HCT116 (cell line): ENCODE data around the gene CNDP1. TPM values are rescaled to one million over a fixed set of nuclear protein-coding genes. Genes with fewer than 3 reads are reported as not detected.

Experiments used
- ATAC-seq: fragments of 200-7000 bp; cut with Tn5 transposase; 2 replicates; pipeline ENCODE4 v1.9.1; 2020; ENCODE audit warnings: mild to moderate bottlenecking, moderate library complexity
- BruUV-seq: library from RNA; stranded (reverse); fragments of 400-500 nt; replicated peaks from 2 replicates; lab custom pipeline; 2021; lab: Mats Ljungman, UMichigan
- CTCF ChIA-PET: fragments of 300-600 bp; sonication (Branson Sonifier 250); formaldehyde crosslinking; loops from one replicate; lab custom pipeline; 2021; ENCODE audit warnings: antibody characterized with exemption; lab: Charles Lee
- POLR2A ChIA-PET: fragments of 300-600, 350-600 bp; sonication (Branson Sonifier 250); formaldehyde crosslinking; loops from one replicate; lab custom pipeline; 2021; ENCODE audit warnings: antibody characterized with exemption; lab: Charles Lee
- RAD21 ChIA-PET, 2 experiments: fragments of 300-600 bp; sonication (Branson Sonifier 250); formaldehyde crosslinking; loops; one replicate each; lab custom pipeline; 2023; ENCODE audit warnings: low total read pairs in 2 of 2; ENCODE audit not compliant: uncharacterized antibody in 2 of 2, unreplicated experiment in 2 of 2, low non-redundant PET in 1 of 2; lab: Charles Lee
- DNase-seq: peaks from one replicate; pipeline ENCODE4 v3.0.0-alpha.2; 2010; ENCODE audit warnings: low read depth, low spot score
- H2AFZ ChIP-seq: fragments of 200-600 bp; shearing (Covaris generic), sonication (generic); 2 replicates; pipeline ENCODE4 v1.6.1; 2017; ENCODE audit warnings: low read depth, mixed run types, mixed read lengths, antibody characterized with exemption, low read length; ENCODE audit not compliant: poor library complexity, severe bottlenecking
- H3K27ac ChIP-seq: 2 replicates; pipeline ENCODE4 v1.5.1; 2012; ENCODE audit warnings: low read depth, low read length
- H3K27me3 ChIP-seq: fragments of 200-600 bp; sonication (generic); 2 replicates; pipeline ENCODE4 v1.6.1; 2016; ENCODE audit warnings: mixed run types, low read length, mixed read lengths; ENCODE audit not compliant: insufficient read depth
- H3K36me3 ChIP-seq, 2 experiments: fragments of 200-500 bp in 1 of 2; fragments of 200-600 bp in 1 of 2; sonication (Bioruptor generic) in 1 of 2; sonication (generic) in 1 of 2; 2 replicates each; pipeline versions ENCODE4 v1.5.1 to v1.6.1; 2014 to 2016; ENCODE audit warnings: low read length in 2 of 2, inconsistent platforms in 1 of 2, mixed read lengths in 1 of 2, mixed run types in 1 of 2; ENCODE audit not compliant: insufficient read depth in 2 of 2, control insufficient read depth in 1 of 2
- H3K4me1 ChIP-seq, 2 experiments: fragments of 200-600 bp in 1 of 2; sonication (generic) in 1 of 2; 2 replicates each; pipeline versions ENCODE4 v1.5.1 to v1.6.1; 2012 to 2017; ENCODE audit warnings: low read length in 2 of 2, inconsistent platforms in 1 of 2, mild to moderate bottlenecking in 1 of 2, mixed read lengths in 1 of 2, mixed run types in 1 of 2, moderate library complexity in 1 of 2; ENCODE audit not compliant: insufficient read depth in 2 of 2, control insufficient read depth in 1 of 2
- H3K4me2 ChIP-seq: fragments of 200-600 bp; sonication (generic); 2 replicates; pipeline ENCODE4 v1.6.1; 2017; ENCODE audit warnings: mixed run types, low read length, mixed read lengths
- H3K4me3 ChIP-seq, 2 experiments: fragments of 200-600 bp in 1 of 2; sonication (generic) in 1 of 2; replicated peaks in 1 of 2; 2 replicates each; pipeline ENCODE4 v1.5.1; 2011 to 2016; ENCODE audit warnings: low read length in 2 of 2, control low read depth in 1 of 2, low read depth in 1 of 2, mild to moderate bottlenecking in 1 of 2, mixed read lengths in 1 of 2, mixed run types in 1 of 2
- H3K79me2 ChIP-seq: fragments of 200-600 bp; sonication (generic); 2 replicates; pipeline ENCODE4 v1.6.1; 2017; ENCODE audit warnings: mild to moderate bottlenecking, mixed run types, low read length, moderate library complexity, mixed read lengths; ENCODE audit not compliant: insufficient read depth
- H3K9ac ChIP-seq: fragments of 200-600 bp; sonication (generic); 2 replicates; pipeline ENCODE4 v1.6.1; 2016; ENCODE audit warnings: low read length, mixed read lengths
- H3K9me2 ChIP-seq: fragments of 200-600 bp; sonication (generic), shearing (Covaris generic); 2 replicates; pipeline ENCODE4 v1.6.1; 2017; ENCODE audit warnings: mixed run types, mild to moderate bottlenecking, moderate library complexity; ENCODE audit not compliant: insufficient read depth
- H3K9me3 ChIP-seq, 2 experiments: fragments of 200-500 bp in 1 of 2; fragments of 200-600 bp in 1 of 2; sonication (Bioruptor generic) in 1 of 2; sonication (generic) in 1 of 2; 2 replicates each; pipeline ENCODE4 v1.6.1; 2014 to 2017; ENCODE audit warnings: low read length in 2 of 2, mixed read lengths in 2 of 2, inconsistent platforms in 1 of 2, low read depth in 1 of 2, mild to moderate bottlenecking in 1 of 2, mixed run types in 1 of 2, moderate library complexity in 1 of 2; ENCODE audit not compliant: control insufficient read depth in 1 of 2, insufficient read depth in 1 of 2
- H4K20me1 ChIP-seq: fragments of 200-600 bp; sonication (generic), shearing (Covaris generic); 2 replicates; pipeline ENCODE4 v1.6.1; 2017; ENCODE audit warnings: mixed run types, mild to moderate bottlenecking, moderate library complexity; ENCODE audit not compliant: insufficient read depth
- EZH2phosphoT487 ChIP-seq: fragments of 200-600 bp; IDR thresholded peaks from 2 replicates; pipeline ENCODE4 v1.6.1; 2018; ENCODE audit warnings: antibody characterized with exemption, borderline replicate concordance
- POLR2AphosphoS5 ChIP-seq: IDR thresholded peaks from 2 replicates; pipeline ENCODE4 v1.6.1; 2011; ENCODE audit warnings: mild to moderate bottlenecking, low read depth, low read length, moderate library complexity
- SP1 ChIP-seq: IDR thresholded peaks from 2 replicates; pipeline ENCODE4 v1.6.1; 2012; ENCODE audit warnings: low read depth
- TCF7L2 ChIP-seq: IDR thresholded peaks from 2 replicates; pipeline ENCODE4 v1.7.0; 2011; ENCODE audit warnings: borderline replicate concordance, inconsistent platforms; ENCODE audit not compliant: insufficient read depth, insufficient read length; ENCODE audit errors: extremely low read depth
- ZNF274 ChIP-seq: fragments of 200-500 bp; sonication (Bioruptor generic); IDR thresholded peaks from 2 replicates; pipeline ENCODE4 v1.6.1; 2014; ENCODE audit warnings: mild to moderate bottlenecking, low read depth, low read length, inconsistent platforms
- intact Hi-C: fragments of 100-400 bp; cut with micrococcal nuclease; formaldehyde crosslinking; loops from 2 replicates; pipeline ENCODE4 v1.10.0; 2022
- total RNA-seq: library from RNA; stranded (reverse); gene quantifications from one replicate; pipeline ENCODE4 v1.2.1, GENCODE V29; 2021; ENCODE audit not compliant: unreplicated experiment
- TF ChIP-seq, protein P1 (sequence below), 3 experiments: fragments of 200-600 bp in 1 of 3; sonication (generic) in 1 of 3; IDR thresholded peaks in 2 of 3; conservative IDR thresholded peaks in 1 of 3; 2 replicates each; pipeline ENCODE4 v1.5.1; 2012 to 2017; ENCODE audit warnings: low read depth in 2 of 3, low read length in 2 of 3, antibody characterized with exemption in 1 of 3, borderline replicate concordance in 1 of 3, control low read depth in 1 of 3, mild to moderate bottlenecking in 1 of 3, mixed read lengths in 1 of 3, mixed run types in 1 of 3, moderate library complexity in 1 of 3; ENCODE audit not compliant: insufficient read depth in 1 of 3
- TF ChIP-seq, protein P2 (sequence below): IDR thresholded peaks from 2 replicates; pipeline ENCODE4 v1.6.1; 2012
- TF ChIP-seq, protein P3 (sequence below): IDR thresholded peaks from 2 replicates; pipeline ENCODE4 v1.6.1; 2011; ENCODE audit warnings: mild to moderate bottlenecking, low read length, moderate library complexity; ENCODE audit not compliant: insufficient replicate concordance; ENCODE audit errors: extremely low read depth

Gene CNDP1
- total RNA-seq, 1 experiment from 2014 or later: not detected

DNA sequence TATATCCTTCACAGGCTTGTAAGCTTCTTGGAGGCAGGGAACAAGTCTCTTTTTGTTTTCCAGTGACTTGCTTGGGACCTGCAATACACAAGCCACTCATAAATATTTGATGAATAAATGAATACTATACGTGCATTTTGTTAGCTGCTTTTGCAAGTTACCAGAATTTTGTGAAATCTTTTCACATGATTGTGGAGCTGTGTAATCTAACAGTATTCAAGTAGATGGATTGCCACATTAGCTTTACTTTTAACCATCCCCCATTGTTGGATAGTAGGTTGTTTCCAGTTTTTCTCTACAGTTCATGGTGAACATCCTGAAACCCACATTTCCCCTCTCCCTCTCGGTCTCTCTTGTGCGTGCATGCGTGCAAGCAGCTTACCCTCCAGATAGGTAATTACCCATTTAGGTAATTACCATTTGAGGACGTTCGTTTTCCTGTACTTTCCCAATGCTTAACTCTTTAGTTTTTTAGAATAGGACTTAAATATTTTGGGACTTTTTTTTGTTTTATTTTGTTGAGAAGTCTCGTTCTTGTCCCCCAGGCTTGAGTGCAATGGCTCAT is 75.8 kb downstream of the CNDP1 start (continued):
- TF ChIP-seq TCF7L2 (no peak), ZNF274 (no peak), EZH2phosphoT487 (no peak), POLR2AphosphoS5 (no peak), SP1 (no peak)
- TF ChIP-seq, protein P1, sequence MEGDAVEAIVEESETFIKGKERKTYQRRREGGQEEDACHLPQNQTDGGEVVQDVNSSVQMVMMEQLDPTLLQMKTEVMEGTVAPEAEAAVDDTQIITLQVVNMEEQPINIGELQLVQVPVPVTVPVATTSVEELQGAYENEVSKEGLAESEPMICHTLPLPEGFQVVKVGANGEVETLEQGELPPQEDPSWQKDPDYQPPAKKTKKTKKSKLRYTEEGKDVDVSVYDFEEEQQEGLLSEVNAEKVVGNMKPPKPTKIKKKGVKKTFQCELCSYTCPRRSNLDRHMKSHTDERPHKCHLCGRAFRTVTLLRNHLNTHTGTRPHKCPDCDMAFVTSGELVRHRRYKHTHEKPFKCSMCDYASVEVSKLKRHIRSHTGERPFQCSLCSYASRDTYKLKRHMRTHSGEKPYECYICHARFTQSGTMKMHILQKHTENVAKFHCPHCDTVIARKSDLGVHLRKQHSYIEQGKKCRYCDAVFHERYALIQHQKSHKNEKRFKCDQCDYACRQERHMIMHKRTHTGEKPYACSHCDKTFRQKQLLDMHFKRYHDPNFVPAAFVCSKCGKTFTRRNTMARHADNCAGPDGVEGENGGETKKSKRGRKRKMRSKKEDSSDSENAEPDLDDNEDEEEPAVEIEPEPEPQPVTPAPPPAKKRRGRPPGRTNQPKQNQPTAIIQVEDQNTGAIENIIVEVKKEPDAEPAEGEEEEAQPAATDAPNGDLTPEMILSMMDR (IDR thresholded peaks at IDR 0.05 in 2 of 3, conservative IDR thresholded peaks at IDR 0.05 in 1 of 3; ENCODE audit: borderline replicate concordance in 1 of 3, insufficient read depth in 1 of 3, low read depth in 2 of 3, low read length in 2 of 3): no peak
- TF ChIP-seq, protein P2, sequence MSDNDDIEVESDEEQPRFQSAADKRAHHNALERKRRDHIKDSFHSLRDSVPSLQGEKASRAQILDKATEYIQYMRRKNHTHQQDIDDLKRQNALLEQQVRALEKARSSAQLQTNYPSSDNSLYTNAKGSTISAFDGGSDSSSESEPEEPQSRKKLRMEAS: no peak
- TF ChIP-seq, all 23 proteins: peak for 0

DNA sequence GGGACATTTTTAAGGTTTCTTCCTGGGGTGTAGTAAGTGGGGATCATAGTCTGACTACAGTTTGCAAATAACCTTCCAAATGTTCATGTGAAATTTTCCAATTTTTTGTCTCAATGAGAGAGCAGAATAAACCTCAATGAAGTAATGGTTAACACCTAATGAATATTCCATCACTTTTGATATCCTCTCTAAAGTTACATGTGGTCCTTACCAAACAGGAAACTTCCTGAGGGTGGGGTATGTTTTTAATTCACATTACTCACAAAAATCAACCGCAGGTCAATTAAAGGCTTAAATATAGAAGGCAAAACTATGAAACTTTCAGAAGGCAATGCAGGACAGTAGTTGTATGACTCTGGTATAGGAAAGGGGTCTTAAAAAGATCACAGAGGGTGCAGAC is 76.6 kb downstream of the CNDP1 start:
- no peaks in the 10 kb centered on the region for H3K27me3 ChIP-seq
- intact Hi-C loops: no loop called here
- no peaks in the 10 kb centered on the region for H3K4me1 ChIP-seq
- no TSS peak for BruUV-seq
- H3K4me2 ChIP-seq: no peak overlapping the region
- no peak for ATAC-seq
- H3K27ac ChIP-seq: no peak overlapping the region
- ChIA-PET POLR2A (no interaction called here), CTCF (no interaction called here)
- H3K79me2 ChIP-seq: peaks cover 9% of the 10 kb centered on the region; the same call in 1 of the 2 replicates
- H3K9ac ChIP-seq: no peak overlapping the region
- 0 out of 4 replicates have a peak, but pooled peaks cover 0 to 6% of the 10 kb centered on the region in 2 experiments for H3K9me3 ChIP-seq
- H3K4me3 ChIP-seq: no peak overlapping the region
- no peaks in the 10 kb centered on the region for H4K20me1 ChIP-seq
- TF ChIP-seq, protein P3, sequence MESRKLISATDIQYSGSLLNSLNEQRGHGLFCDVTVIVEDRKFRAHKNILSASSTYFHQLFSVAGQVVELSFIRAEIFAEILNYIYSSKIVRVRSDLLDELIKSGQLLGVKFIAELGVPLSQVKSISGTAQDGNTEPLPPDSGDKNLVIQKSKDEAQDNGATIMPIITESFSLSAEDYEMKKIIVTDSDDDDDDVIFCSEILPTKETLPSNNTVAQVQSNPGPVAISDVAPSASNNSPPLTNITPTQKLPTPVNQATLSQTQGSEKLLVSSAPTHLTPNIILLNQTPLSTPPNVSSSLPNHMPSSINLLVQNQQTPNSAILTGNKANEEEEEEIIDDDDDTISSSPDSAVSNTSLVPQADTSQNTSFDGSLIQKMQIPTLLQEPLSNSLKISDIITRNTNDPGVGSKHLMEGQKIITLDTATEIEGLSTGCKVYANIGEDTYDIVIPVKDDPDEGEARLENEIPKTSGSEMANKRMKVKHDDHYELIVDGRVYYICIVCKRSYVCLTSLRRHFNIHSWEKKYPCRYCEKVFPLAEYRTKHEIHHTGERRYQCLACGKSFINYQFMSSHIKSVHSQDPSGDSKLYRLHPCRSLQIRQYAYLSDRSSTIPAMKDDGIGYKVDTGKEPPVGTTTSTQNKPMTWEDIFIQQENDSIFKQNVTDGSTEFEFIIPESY: no peak
- TF ChIP-seq, all 23 proteins: peak for 0
- Histone ChIP-seq H2AFZ (no peak overlapping the region), H3K36me3 (no peaks in the 10 kb centered on the region), H3K9me2 (no peaks in the 10 kb centered on the region)
- DNase-seq: no peak
- RAD21 ChIA-PET: no interaction called here
